ENCODE measurements around the gene COL13A1.

COL13A1 gene

GRCh38 chr10:69842882-69843281 lies 41.2 kb downstream of the COL13A1 start:
- TF ChIP-seq EZH2 (IDR thresholded peaks at IDR 0.05; ENCODE audit: borderline replicate concordance, low read length) (no peak), CTCF (IDR thresholded peaks at IDR 0.05; ENCODE audit: low read length) (no peak)
- Histone ChIP-seq H3K9me2 (ENCODE audit: low read depth, low read length) (no peaks in the 10 kb centered on the region), H2AFZ (ENCODE audit: low read length) (no peak overlapping the region), H4K20me1 (ENCODE audit: insufficient read depth, low read length) (no peaks in the 10 kb centered on the region), H3K36me3 (ENCODE audit: insufficient read depth, low read length) (no peaks in the 10 kb centered on the region), H3K27me3 (ENCODE audit: insufficient read depth, low read length) (0 out of 2 replicates have a peak, but pooled peaks cover 13% of the 10 kb centered on the region), H3K4me3 (ENCODE audit: low read depth, low read length, poor library complexity, severe bottlenecking) (no peak overlapping the region), H3F3A (ENCODE audit: insufficient read depth, low read length) (no peaks in the 10 kb centered on the region), H3K4me1 (ENCODE audit: insufficient read depth, low read length, severe bottlenecking) (no peaks in the 10 kb centered on the region), H3K9me3 (ENCODE audit: low read length) (no peaks in the 10 kb centered on the region), H3K27ac (ENCODE audit: low read depth, low read length, poor library complexity, severe bottlenecking) (no peak overlapping the region), H3K9ac (ENCODE audit: low read length) (no peak overlapping the region), H3K4me2 (ENCODE audit: low read length) (no peak overlapping the region), H3K79me2 (ENCODE audit: insufficient read depth, low read length) (no peaks in the 10 kb centered on the region)

DNA sequence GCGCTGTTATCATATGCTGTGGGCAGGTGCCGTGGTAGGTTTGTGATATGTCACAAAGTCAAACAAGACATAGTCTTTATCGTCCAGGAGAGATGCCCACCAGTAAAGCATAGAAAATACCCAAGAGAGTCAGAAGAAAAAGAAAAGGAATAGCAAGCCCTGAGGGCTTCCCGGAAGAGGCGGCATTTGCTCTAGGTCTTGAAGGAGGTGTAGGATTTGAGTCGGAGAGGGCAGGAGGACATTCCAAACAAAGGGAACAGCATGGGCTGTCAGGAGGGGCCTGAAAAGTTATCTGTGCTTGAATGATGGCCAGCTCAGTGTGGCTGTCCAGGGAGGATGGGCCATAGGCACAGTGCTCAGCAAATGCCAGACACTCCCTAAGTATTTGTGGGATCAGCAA lies 42.2 kb downstream of the COL13A1 start:
- Histone ChIP-seq H3K9ac (ENCODE audit: low read length) (no peak overlapping the region), H3F3A (ENCODE audit: insufficient read depth, low read length) (no peaks in the 10 kb centered on the region), H4K20me1 (ENCODE audit: insufficient read depth, low read length) (no peaks in the 10 kb centered on the region), H3K9me3 (ENCODE audit: low read length) (no peaks in the 10 kb centered on the region), H3K4me1 (ENCODE audit: insufficient read depth, low read length, severe bottlenecking) (peaks cover 4% of the 10 kb centered on the region), H3K4me2 (ENCODE audit: low read length) (no peak overlapping the region), H3K9me2 (ENCODE audit: low read depth, low read length) (no peaks in the 10 kb centered on the region), H3K27me3 (ENCODE audit: insufficient read depth, low read length) (0 out of 2 replicates have a peak, but pooled peaks cover 14% of the 10 kb centered on the region), H3K4me3 (ENCODE audit: low read depth, low read length, poor library complexity, severe bottlenecking) (no peak overlapping the region), H3K36me3 (ENCODE audit: insufficient read depth, low read length) (no peaks in the 10 kb centered on the region), H3K27ac (ENCODE audit: low read depth, low read length, poor library complexity, severe bottlenecking) (no peak overlapping the region), H3K79me2 (ENCODE audit: insufficient read depth, low read length) (no peaks in the 10 kb centered on the region), H2AFZ (ENCODE audit: low read length) (no peak overlapping the region)
- TF ChIP-seq EZH2 (IDR thresholded peaks at IDR 0.05; ENCODE audit: borderline replicate concordance, low read length), result no peak

DNA sequence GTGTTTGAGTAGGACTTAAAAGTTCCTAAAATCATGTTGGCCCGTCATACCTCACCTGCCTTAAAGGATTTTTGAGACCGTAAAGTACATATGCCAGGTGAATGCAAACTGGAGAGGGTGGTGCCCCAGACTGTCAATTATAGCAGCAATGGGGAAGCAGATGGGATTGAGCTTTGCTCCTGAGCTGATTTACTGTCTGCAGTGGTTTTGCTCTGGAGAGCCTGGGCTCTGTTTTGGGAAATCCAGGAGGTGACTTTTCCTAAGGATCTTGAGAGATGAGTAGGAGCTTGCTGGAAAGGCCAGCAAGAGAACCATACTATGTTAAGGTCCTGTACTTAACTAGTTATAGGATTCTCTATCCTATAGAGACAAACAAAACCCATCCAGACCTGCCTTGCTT lies 43.0 kb downstream of the COL13A1 start:
- H3K4me1 ChIP-seq (ENCODE audit: insufficient read depth, low read length, severe bottlenecking), result peaks cover 7% of the 10 kb centered on the region
- H3K27me3 ChIP-seq (ENCODE audit: insufficient read depth, low read length), result 0 out of 2 replicates have a peak, but pooled peaks cover 14% of the 10 kb centered on the region

More for the DNA sequence above, 43.0 kb downstream of the COL13A1 start:
- H2AFZ ChIP-seq (ENCODE audit: low read length), result no peak overlapping the region
- H3K4me2 ChIP-seq (ENCODE audit: low read length), result no peak overlapping the region
- H3K9ac ChIP-seq (ENCODE audit: low read length), result no peak overlapping the region
- H4K20me1 ChIP-seq (ENCODE audit: insufficient read depth, low read length), result no peaks in the 10 kb centered on the region
- no peaks in the 10 kb centered on the region for H3K79me2 ChIP-seq (ENCODE audit: insufficient read depth, low read length)
- TF ChIP-seq EZH2 (IDR thresholded peaks at IDR 0.05; ENCODE audit: borderline replicate concordance, low read length) (no peak), CTCF (IDR thresholded peaks at IDR 0.05; ENCODE audit: low read length) (no peak)
- H3K36me3 ChIP-seq (ENCODE audit: insufficient read depth, low read length), result no peaks in the 10 kb centered on the region
- no peaks in the 10 kb centered on the region for H3K9me3 ChIP-seq (ENCODE audit: low read length)
- H3K27ac ChIP-seq (ENCODE audit: low read depth, low read length, poor library complexity, severe bottlenecking), result no peak overlapping the region
- H3K9me2 ChIP-seq (ENCODE audit: low read depth, low read length), result no peaks in the 10 kb centered on the region
- no peak overlapping the region for H3K4me3 ChIP-seq (ENCODE audit: low read depth, low read length, poor library complexity, severe bottlenecking)
- H3F3A ChIP-seq (ENCODE audit: insufficient read depth, low read length), result no peaks in the 10 kb centered on the region
